GM19351 (cell line): Measurements from ENCODE around the gene DENND2D.
A peak's percentile ranks its signal among the peaks of the same experiment; 100 is the strongest.

Experiments
- ATAC-seq: cut with Tn5 transposase; IDR thresholded peaks from one replicate; pipeline ENCODE4 v1.9.1; 2021; ENCODE audit warnings: mild to moderate bottlenecking, moderate library complexity; ENCODE audit not compliant: unreplicated experiment

Gene DENND2D

DNA sequence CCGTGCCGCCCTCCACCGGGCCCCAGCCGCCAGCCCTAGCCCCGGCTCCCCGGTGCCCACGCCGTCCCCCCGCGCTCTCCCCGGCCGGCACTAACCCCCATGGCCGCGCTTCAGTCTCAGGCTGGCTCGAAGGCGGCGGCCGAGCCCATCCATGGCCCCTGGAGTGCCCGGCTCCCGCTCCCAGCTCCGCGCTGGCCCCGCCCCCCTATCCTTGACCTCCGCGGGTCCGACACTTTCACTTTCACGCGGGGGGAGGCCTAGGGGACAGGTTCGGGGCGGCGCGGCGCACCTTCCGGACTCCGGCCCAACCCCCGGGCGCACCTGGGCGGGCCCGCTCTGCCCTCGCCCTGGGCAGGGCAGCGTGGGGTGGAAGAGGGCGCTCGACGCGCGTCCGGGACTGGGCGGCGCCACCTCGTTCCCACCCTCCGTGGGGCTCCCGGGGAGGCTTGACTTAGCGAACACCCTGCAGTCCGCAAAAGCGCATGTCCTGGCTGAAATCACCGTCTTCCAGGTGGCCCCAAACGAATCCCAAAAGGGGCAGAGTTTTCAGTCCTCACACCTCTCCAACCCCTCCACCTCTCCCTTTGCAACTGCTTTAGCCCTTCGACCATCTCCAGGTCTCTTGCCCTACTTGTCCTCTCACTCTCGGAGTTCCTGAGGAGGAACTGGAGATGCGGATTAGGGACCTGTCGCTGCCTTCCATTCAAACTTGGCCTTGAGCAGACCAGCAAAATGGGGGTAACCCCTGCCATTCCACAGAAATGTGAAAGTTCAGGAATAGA, 3.9 kb upstream of the DENND2D start:
- ATAC-seq, result peak; percentile 67

DNA sequence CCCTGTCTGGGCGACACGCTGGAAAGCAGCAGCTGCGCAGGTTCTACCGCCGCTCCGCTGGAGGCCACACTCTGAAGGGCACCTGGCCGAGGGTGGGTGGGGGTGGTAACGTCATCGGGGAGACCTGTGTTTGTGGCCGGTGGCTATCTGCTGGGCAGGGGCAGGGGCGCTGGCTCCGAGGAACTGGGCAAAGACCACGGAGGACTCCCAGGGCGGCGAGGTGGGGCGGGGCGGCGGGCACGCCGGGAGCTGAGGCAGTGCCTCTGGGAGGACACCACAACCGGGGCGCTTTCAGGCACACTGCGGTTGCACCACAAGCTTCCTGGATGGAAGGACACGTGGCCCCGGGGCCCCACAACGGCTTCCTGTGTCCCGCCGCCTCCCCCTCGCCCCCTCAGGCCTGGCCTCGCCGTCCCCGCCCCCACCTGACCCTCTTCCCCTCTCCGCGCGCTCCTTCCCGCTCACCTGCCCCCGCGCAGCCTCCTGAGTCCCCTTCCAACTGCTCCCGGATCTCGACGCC, 3.3 kb upstream of the DENND2D start:
- peak; percentile 51 for ATAC-seq

DNA sequence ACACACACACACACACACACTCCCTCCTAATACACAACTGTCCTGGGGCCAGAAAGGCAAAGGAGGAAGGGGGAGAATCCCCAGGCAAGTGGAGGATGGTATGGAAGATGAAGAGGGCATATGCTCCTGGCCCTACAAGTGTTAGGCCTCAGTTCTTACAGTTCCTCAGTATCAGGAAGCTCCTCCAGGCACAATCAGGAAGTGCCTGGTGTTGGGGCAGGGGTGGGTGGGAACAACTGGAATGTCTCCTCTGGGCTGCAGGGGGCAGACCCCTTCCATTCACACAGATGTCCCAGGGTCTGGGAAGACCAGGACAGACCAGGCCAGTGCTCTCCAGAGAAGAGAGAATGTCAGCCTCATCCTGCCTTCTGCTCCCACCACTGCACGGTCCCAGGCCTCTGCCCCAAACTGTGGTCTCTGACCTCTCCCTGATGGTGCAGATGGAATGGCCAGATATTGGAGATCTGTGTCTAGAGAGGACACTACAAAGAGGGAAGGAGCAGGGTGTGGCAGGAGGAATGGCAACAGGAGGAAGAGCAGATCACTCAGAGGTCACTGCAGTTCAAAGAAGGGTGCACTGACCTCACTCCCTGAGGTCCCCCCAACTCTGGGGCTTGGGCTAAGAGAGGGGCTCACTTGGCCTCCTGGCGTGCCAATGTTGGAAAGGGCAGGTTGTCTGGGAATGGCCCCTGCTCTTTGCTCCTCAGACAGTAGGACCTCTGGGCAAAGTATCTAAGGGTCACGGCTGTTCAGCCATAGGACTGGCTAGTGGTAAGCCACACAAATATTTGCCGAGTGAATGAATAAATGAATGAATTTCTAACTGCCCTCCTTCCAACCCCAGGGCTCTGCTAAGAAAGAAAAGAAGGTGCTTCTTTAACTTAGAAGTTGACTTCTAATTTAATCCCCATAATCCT, 2.5 kb upstream of the DENND2D start:
- no peak for ATAC-seq

DNA sequence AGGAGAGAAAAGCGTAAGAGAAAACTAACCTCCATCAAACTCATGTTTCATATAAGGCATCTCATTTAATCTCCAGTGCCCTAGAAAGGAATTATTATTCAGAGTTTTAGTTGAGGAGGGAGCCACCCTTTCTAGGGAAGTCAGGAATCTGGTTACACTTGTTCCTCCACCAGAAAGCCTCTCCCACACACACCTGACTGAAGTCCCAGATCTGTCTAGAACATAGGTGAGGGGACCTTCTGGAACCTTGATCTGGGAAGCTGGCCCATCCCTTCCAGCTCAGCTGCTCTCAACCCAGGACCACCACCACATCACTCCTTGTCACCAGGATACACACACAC, 1.9 kb upstream of the DENND2D start:
- ATAC-seq, result no peak

DNA sequence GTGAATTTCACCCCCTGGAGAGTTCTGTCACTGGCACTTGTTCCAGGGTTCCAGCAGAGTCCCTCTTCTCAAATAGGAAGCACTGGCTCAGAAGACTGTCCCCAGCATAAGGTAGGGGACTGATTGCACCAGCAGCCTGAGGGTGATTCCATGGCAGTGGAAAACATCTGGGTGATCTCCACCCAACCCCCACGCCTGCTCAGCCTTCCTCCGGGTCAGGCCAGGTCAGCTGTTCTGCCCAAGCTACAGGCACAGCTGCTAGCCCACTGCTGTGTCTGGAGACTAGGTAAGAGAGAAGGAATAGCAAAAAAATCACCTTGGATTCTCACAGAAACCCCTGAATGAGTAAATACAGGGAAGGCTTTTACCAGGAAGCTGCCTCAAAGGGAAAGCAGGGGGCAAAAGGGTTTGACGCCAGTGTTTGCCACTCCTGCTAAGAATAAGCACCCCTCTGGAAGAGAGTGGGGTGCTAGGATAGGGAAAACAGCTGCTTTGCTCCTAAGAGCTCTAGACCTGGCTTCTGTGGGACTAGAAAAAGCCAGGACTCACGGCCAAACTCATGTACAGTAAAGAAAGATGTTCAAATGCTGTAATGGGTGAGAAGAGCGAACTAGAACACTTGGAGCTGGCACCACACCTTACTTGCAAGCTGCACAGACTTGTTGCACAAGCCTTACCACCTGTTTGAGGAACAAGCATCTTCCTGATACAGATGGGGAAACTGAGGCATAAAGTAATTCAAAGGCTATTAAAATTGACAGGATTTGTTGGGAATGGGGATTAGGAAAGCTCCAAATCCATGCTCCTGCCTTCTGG, 1.0 kb upstream of the DENND2D start:
- ATAC-seq, result no peak

DNA sequence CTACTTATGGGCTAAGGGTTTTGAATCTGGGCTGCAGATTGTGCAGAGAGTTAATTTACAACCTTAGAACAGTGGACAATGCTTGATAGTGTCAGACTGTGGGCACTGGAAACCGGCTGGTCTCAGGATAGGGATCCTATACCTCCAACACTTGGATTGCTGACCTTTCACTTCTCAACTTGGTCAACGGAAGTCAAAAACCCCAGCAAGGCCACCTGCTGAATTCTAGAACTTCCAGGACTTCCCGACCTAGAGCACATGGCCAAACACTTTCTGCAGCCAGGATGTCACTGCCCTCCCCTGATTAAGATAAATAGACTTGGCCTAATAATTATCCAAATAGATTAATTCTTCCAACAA, 336 bp upstream of the DENND2D start:
- ATAC-seq, result no peak

DNA sequence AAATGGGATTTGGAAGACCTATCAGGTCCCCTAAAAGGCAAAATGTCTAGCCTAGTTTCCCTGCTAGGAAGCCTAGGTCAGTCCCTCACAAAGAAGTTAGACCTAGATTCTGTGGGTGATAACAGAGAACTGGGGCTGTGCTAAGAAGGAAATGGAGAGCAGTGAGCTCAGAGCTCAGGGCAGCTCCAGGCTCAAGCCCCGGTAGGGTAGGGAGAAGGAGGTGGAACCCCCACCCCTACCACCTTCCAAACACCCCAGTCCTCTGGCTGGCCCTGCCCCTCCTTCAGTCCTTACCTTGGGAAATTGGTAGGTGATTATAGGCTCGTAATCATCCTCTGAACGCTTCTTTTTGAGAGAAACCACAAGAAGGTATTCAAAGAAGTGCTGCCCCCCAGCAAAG, 1.1 kb downstream of the DENND2D start:
- no peak for ATAC-seq

DNA sequence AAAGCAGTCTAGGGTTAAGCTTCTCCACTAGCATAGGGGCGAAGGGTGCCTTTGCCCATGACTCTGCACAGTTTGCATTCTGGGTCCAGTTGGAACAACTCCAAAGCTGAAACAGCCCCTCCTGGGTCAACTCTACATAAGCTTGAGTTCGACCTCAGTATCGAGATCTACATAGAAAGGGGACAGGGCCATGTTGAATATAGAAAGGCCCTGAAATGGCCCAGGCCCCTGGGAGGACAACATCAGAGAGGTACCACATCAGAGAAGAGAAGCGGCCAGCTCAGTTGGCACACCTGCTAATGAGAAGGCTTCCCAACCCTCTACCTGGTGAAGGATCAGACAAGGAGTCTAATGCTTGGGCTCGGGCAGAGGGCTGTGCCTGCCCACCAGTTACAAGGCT, 1.6 kb downstream of the DENND2D start:
- ATAC-seq, result no peak

DNA sequence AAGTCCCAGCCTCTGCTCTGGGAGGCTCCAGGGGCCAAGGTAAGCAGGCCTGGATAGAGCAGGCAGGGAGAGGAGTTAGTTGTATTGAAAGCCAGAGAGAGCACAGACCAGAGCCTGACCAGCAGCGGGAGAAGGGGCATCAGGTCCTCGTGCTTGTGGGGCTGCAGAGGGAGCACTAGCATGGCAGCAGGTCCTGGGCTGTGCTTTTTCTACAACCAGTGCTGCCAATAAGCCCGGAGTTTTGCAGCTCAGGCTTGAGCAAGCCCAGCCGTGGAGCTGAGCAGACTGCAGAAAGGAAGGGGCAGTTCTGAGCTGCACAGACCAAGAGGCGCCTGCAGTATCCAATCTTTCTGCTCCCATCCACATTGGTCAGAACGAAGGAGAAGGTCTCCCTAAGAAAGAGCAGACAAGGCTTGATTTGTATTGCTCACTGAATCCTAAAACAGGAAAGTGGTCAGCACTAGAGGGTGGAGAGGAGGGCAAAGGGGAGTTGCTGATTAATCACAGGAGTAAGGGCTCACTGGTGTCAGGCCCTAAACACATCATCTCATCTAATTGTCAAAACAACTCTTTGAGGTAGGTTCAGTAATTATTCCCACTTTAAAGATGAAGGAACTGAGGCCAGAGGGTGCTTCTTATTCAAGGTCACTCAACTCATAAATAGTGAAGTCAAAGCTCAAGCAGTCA, 2.7 kb downstream of the DENND2D start:
- ATAC-seq, result peak; percentile 63

DNA sequence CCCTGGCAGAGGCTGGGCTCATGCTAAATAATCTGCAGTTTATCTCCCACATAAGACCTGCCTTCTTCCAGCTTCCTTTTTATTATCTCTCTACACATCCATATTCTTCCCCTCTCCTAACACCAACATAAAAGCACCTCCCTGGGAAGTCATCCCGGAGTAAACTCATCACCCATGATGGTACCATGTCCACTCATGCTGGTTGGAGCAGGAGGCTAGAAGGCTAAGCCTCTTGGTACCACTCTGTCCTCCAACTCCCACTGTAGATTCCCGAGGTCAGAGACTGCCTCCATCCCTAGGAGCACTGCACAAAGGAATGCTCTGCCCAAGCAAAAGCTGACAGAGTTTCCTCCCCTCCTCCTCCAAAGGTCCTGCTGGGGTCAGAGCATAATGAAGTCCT, 4.2 kb downstream of the DENND2D start:
- ATAC-seq, result no peak

DNA sequence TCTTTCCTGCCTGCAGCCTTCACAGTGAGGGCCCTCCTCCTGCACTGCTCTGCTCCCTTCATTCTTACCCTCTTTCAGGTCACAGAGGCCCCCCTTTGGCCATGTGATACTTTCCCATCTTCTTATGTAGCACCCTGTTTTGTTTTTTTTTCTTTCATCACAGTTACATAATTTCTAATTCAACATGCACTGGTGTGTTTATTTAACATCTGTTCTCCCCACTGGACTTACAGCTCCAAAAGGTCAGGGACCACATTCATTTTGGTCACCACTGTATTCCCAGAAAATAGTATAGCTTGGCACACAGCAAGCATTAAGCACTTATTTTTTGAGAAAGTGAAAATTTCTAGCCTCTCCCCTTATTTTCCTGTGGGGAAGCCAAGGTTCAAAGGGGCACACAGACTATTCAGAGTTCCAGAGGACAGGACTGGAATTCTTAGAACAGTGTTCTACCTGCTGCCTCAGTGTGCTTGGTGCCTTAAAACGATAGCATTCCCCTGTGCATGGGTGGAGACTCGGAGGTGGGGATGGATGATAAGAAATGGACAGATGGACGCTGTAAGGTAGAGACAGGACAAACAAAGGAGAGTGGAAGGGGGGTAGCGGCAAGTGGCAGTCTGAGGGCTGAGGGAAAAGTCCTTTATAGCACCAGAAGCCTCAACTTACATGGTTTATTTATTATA, 5.3 kb downstream of the DENND2D start:
- no peak for ATAC-seq

DNA sequence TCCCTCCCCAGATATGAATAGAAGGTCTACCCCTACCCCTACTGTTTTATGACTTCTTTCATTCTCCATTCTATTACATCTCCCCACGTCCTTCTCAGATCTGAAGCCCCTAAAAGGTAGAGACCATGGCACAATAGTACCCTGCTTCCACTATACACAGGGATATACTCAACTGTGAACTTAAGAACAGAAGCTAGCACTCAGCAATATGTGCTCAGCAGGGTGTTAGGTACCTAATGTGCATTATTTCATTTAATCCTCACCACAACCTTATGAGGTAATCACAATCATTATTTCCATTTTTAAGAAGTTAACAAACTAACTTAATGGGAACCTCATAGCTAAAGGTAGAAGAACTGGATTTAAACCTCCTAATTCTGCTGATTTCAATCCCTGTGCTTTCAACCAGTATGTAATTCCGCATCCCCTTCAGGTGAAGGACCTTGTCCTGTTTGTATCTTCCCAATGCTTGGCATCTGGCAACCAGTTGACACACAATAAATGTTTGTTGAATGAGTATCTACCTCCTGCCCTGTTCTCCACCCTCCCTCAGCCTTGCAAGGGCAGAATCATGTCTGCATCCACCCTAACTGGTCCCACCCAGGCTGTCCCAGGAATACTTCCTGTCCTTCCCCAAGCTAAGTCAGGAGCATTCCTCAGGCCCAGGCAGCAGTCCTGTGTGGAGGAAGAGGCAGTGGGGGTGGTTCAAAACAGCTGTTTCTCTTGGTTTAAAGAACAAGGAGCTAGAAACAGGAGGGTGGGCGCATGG, 6.5 kb downstream of the DENND2D start:
- no peak for ATAC-seq

DNA sequence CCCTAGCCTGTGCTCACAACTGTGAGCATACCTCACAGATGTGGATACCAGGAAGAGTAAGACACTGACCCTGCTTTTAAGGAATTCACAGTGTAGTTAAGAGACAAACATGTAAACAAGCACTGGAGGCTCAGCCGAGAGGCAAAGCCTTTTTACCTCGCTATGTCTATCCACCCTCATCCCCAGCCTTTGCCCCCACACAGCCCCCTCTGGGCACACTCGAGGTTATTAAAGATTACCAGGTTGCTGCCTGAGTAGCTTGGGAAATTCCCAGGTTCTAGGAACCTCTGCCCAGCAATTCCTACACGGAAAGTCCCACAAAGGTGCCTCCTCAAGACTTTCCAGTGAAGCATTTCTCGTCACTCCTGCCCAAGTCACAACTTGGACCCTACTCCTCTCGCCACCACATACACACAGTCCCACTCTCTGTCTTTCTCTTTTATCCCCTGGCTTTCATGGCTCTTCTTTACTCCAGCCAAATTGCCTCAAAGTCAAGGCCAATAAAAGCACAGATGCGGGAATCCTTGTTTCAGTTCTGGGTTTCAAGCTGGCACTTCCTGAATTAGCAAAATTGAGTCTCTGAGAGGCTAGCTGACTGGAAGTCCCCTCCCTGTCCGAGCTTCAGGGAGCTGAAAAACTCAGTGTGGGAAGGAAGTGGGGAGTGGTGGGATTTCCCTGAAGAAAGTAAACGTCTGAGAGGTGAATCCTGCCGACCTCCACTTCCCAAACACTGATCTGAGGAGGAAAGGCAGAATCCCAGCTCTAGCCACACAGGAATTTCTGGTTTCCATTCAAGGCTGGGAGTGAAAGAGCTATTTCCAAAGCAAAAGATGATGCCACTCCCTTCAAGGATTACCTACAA, 7.6 kb downstream of the DENND2D start:
- no peak for ATAC-seq

DNA sequence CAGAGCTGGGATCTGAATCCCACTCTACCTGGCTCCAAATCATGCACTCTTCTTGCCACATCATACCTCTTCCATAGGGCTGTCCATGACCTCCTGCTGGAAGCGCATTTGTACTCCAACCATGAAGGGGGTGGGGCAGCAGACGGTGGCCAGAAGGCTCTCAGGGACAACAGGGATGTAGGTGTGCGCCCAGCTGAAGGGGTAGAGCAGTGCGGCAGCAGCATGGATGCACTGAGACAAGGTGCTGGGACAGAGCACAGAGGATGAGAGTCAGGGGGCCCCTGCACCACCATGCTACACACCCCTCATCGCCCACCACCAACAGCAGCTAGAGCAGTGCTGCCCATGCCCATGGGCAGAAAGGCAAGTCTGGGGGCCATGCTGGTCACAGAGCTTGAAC, 8.4 kb downstream of the DENND2D start:
- ATAC-seq, result no peak

DNA sequence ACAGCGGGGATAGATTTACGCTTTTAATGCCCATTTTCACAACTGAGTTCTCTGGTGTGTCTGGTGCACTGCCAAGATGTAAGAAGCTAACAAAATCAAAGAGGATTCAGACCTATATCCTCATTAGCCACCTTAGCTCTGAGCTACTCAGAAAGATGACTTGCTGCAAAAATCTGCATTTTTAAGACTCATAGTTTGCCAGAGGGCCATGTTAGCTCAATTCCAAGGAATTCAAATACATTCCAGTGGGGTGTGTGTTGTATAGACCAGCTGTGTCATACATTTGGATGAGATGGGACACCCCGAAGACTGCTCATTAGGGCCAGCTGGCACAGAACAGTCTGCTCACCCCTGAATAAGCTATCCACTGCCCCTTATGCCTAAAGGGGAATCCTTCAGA, 8.9 kb downstream of the DENND2D start:
- no peak for ATAC-seq

DNA sequence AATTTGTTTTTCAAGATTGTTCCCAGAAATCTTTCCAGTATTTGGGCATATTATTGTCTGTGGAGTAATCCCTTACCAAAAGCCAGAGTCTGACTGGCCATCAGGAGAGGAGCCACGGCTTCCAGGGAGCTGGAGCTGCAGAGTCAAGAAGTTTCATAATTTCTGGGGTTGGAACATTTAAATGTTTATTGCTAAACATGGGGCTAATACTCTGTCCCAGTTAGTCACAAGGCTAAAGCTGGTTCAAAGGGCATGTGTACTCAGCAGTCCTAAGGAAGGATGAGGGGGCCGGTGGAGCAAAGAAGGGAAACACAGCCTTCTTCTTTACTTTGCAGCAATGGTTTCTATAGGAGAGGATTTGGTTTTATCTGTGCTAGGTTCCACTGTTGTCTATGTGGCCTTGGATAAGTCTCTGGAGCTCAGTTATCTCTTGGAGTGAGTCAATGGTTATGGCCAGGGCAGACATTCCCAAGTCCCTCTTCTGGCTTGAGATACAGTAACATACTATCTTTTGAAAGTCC, 9.5 kb downstream of the DENND2D start:
- ATAC-seq, result no peak

DNA sequence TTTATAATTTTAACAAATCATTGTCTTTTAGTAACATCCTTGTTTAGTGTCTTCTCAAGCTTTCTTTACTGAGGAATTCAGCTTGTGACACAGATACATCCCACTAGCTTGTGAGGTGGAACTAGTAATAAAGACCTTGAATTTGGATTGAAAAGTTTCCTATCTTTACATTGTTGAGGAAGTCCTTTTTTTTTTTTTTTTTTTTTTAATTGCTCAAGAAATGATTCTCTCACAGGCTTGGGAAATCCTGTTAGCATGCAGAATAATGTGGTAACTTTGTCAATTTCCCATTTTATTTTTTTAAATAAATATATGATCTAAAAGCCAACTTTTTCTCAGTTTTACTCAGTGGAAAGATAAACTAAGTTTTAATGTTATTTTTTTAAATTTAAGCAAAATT, 15.8 kb downstream of the DENND2D start:
- ATAC-seq, result no peak
